ENCODE results near the gene RFTN2. TPM values are rescaled to one million over a fixed set of nuclear protein-coding genes. Genes with fewer than 3 reads are reported as not detected.

Gene RFTN2
- polyA plus RNA-seq, 1 donor from 2014 or later: 0.06 TPM

GRCh38 chr2:197677483-197677882 is 2.1 kb upstream of the RFTN2 start:
- Histone ChIP-seq H3K9me2 (ENCODE audit: insufficient read depth, low read length) (no peaks in the 10 kb centered on the region), H3K9me3 (ENCODE audit: low read length) (no peaks in the 10 kb centered on the region), H3K4me3 (ENCODE audit: low read length) (no peak overlapping the region), H3K79me2 (replicated peaks; ENCODE audit: insufficient read depth, low read length) (peaks cover 4% of the 10 kb centered on the region), H3K27me3 (ENCODE audit: insufficient read depth, low read depth, low read length) (no peaks in the 10 kb centered on the region), H2AFZ (ENCODE audit: low read depth, low read length) (no peak overlapping the region), H3F3A (ENCODE audit: insufficient read depth, low read length, poor library complexity, severe bottlenecking) (no peaks in the 10 kb centered on the region), H3K27ac (ENCODE audit: low read length) (no peak overlapping the region), H4K20me1 (ENCODE audit: insufficient read depth) (no peaks in the 10 kb centered on the region), H3K36me3 (ENCODE audit: insufficient read depth, low read length) (no peaks in the 10 kb centered on the region), H3K9ac (ENCODE audit: low read length) (no peak overlapping the region), H3K4me2 (ENCODE audit: low read length) (no peak overlapping the region)
- TF ChIP-seq RAD21 (conservative IDR thresholded peaks at IDR 0.05): no peak
- TF ChIP-seq, protein P1, sequence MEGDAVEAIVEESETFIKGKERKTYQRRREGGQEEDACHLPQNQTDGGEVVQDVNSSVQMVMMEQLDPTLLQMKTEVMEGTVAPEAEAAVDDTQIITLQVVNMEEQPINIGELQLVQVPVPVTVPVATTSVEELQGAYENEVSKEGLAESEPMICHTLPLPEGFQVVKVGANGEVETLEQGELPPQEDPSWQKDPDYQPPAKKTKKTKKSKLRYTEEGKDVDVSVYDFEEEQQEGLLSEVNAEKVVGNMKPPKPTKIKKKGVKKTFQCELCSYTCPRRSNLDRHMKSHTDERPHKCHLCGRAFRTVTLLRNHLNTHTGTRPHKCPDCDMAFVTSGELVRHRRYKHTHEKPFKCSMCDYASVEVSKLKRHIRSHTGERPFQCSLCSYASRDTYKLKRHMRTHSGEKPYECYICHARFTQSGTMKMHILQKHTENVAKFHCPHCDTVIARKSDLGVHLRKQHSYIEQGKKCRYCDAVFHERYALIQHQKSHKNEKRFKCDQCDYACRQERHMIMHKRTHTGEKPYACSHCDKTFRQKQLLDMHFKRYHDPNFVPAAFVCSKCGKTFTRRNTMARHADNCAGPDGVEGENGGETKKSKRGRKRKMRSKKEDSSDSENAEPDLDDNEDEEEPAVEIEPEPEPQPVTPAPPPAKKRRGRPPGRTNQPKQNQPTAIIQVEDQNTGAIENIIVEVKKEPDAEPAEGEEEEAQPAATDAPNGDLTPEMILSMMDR (IDR thresholded peaks at IDR 0.05; ENCODE audit: poor library complexity, severe bottlenecking): no peak
- no peak for TF ChIP-seq REST (IDR thresholded peaks at IDR 0.05; ENCODE audit: borderline replicate concordance)
- TF ChIP-seq EZH2 (IDR thresholded peaks at IDR 0.05; ENCODE audit: borderline replicate concordance, insufficient read depth, low read length, poor library complexity, severe bottlenecking): no peak
- no peak for TF ChIP-seq EP300 (conservative IDR thresholded peaks at IDR 0.05; ENCODE audit: poor library complexity, severe bottlenecking)
- no peak for TF ChIP-seq POLR2AphosphoS5 (IDR thresholded peaks at IDR 0.05)
- no peak for TF ChIP-seq SMC3 (conservative IDR thresholded peaks at IDR 0.05; ENCODE audit: poor library complexity)
- TF ChIP-seq TAF1 (IDR thresholded peaks at IDR 0.05; ENCODE audit: low read depth): no peak
- no peak for TF ChIP-seq MXI1 (conservative IDR thresholded peaks at IDR 0.05; ENCODE audit: poor library complexity, severe bottlenecking)

GRCh38 chr2:197677056-197677455 is 1.7 kb upstream of the RFTN2 start:
- no peaks in the 10 kb centered on the region for H4K20me1 ChIP-seq (ENCODE audit: insufficient read depth)
- H3K27me3 ChIP-seq (ENCODE audit: insufficient read depth, low read depth, low read length): no peaks in the 10 kb centered on the region
- H3K36me3 ChIP-seq (ENCODE audit: insufficient read depth, low read length): no peaks in the 10 kb centered on the region
- H3F3A ChIP-seq (ENCODE audit: insufficient read depth, low read length, poor library complexity, severe bottlenecking): no peaks in the 10 kb centered on the region
- no peak overlapping the region for H3K27ac ChIP-seq (ENCODE audit: low read length)
- H3K9me3 ChIP-seq (ENCODE audit: low read length): no peaks in the 10 kb centered on the region
- no peak overlapping the region for H3K9ac ChIP-seq (ENCODE audit: low read length)
- H3K9me2 ChIP-seq (ENCODE audit: insufficient read depth, low read length): no peaks in the 10 kb centered on the region
- no peak overlapping the region for H3K4me2 ChIP-seq (ENCODE audit: low read length)
- peaks cover 4% of the 10 kb centered on the region for H3K79me2 ChIP-seq (replicated peaks; ENCODE audit: insufficient read depth, low read length)
- H3K4me3 ChIP-seq (ENCODE audit: low read length): no peak overlapping the region
- H2AFZ ChIP-seq (ENCODE audit: low read depth, low read length): no peak overlapping the region
- no peak for TF ChIP-seq TAF1 (IDR thresholded peaks at IDR 0.05; ENCODE audit: low read depth)
- no peak for TF ChIP-seq MXI1 (conservative IDR thresholded peaks at IDR 0.05; ENCODE audit: poor library complexity, severe bottlenecking)
- TF ChIP-seq POLR2AphosphoS5 (IDR thresholded peaks at IDR 0.05): no peak
- TF ChIP-seq REST (IDR thresholded peaks at IDR 0.05; ENCODE audit: borderline replicate concordance): no peak
- no peak for TF ChIP-seq EZH2 (IDR thresholded peaks at IDR 0.05; ENCODE audit: borderline replicate concordance, insufficient read depth, low read length, poor library complexity, severe bottlenecking)
- TF ChIP-seq RAD21 (conservative IDR thresholded peaks at IDR 0.05): no peak
- no peak for TF ChIP-seq EP300 (conservative IDR thresholded peaks at IDR 0.05; ENCODE audit: poor library complexity, severe bottlenecking)
- no peak for TF ChIP-seq SMC3 (conservative IDR thresholded peaks at IDR 0.05; ENCODE audit: poor library complexity)
- TF ChIP-seq, protein P1 (IDR thresholded peaks at IDR 0.05; ENCODE audit: poor library complexity, severe bottlenecking): no peak

Data from neural cell (in vitro differentiated cells).